Heart right ventricle (tissue), 16 donors: ENCODE data around the gene CDA. TPM values are rescaled to one million over a fixed set of nuclear protein-coding genes. Genes with fewer than 3 reads are reported as not detected.

Experiments used
- ATAC-seq, 8 donors: fragments of 200-7000 bp; cut with Tn5 transposase; one replicate each; pipeline ENCODE4 v1.9.1; 2020; ENCODE audit warnings: mild to moderate bottlenecking in 8 of 8, moderate library complexity in 8 of 8, moderate number of reproducible peaks in 1 of 8
- DNase-seq, 2 donors: peaks; one replicate each; pipeline ENCODE4 v3.0.0-alpha.2; 2020
- H3K27ac ChIP-seq, 10 donors: fragments of 200-600 bp; sonication (generic) in 2 of 10; one replicate each; pipeline versions ENCODE4 v1.5.0 to v1.8.0; 2020 to 2022; ENCODE audit warnings: mild to moderate bottlenecking in 3 of 10
- H3K27me3 ChIP-seq, 7 donors: fragments of 200-600 bp; one replicate each; pipeline ENCODE4 v1.8.0; 2021 to 2022; ENCODE audit warnings: mild to moderate bottlenecking in 2 of 7
- H3K36me3 ChIP-seq, 9 donors: fragments of 200-600 bp; sonication (generic) in 1 of 9; one replicate each; pipeline versions ENCODE4 v1.5.0 to v1.8.0; 2020 to 2022; ENCODE audit warnings: mild to moderate bottlenecking in 2 of 9
- H3K4me1 ChIP-seq, 9 donors: fragments of 200-600 bp; sonication (generic) in 1 of 9; one replicate each; pipeline versions ENCODE4 v1.5.0 to v1.8.0; 2020 to 2022; ENCODE audit warnings: mild to moderate bottlenecking in 4 of 9
- H3K4me3 ChIP-seq, 10 donors: fragments of 200-600 bp; sonication (generic) in 2 of 10; one replicate each; pipeline versions ENCODE4 v1.5.0 to v1.8.0; 2020 to 2022; ENCODE audit warnings: mild to moderate bottlenecking in 7 of 10, moderate library complexity in 2 of 10
- H3K9me3 ChIP-seq, 11 donors: fragments of 200-600 bp in 10 of 11; sonication (generic) in 2 of 11; one replicate each; pipeline versions ENCODE4 v1.5.0 to v1.8.0; 2013 to 2022; ENCODE audit warnings: mild to moderate bottlenecking in 2 of 11, control low read depth in 1 of 11, moderate library complexity in 1 of 11
- CTCF ChIP-seq, 9 donors: fragments of 200-600 bp; sonication (generic) in 2 of 9; IDR thresholded peaks; one replicate each; pipeline versions ENCODE4 v1.5.0 to v1.8.0; 2021 to 2022; ENCODE audit warnings: antibody characterized with exemption in 9 of 9, mild to moderate bottlenecking in 5 of 9, moderate library complexity in 1 of 9
- WGBS, 2 donors: extraction: QIAGEN DNeasy Blood & Tissue Kit; methylation state at CpG; one replicate each; pipeline ENCODE4 v1.1.7; 2013; ENCODE audit warnings: inconsistent platforms in 1 of 2; 5-methylcytosine and 5-hydroxymethylcytosine counted together
- intact Hi-C, 10 donors: fragments of 100-400 bp; cut with DNase I; formaldehyde crosslinking; loops; one replicate each; pipeline versions ENCODE4 v1.11.1 to v1.14.2; 2022
- polyA plus RNA-seq, 2 donors: library from polyadenylated mRNA; stranded (reverse); fragments of 200-250 nt; gene quantifications; one replicate each; pipeline ENCODE4 v1.2.3, GENCODE V29; 2013
- total RNA-seq, 10 donors: library from RNA; stranded (reverse); fragmentation: NEBNext Ultra II Directional in 3 of 10; extraction: Animal tissue kit (Norgen Biotek cat#: 25700) in 3 of 10; gene quantifications; one replicate each; pipeline versions ENCODE4 v1.2.1 to v1.2.4, GENCODE V29; 2021 to 2023
- donor health status: Arrhythmogenic right ventricular cardiomyopathy.
- donor health status: ischemic (EF 13 %, LVEDD 7.1; RV severe dilation, severe dysfunction).
- donor health status: healthy with polysubstance abuse.
- donor health status: DM: no; HTN: yes; CAD: no.
- donor health status: DM: no; HTN: no; CAD: no.
- donor health status: ischemic (EF 25% LVEDD 6.9; RV normal size, moderate dysfunction).
- donor health status: ischemic (EF 25% LVEDD 5.7; RV mildly dilated, moderate dysfunction).
- donor health status: healthy.
- donor health status: DM: yes; HTN: yes; CAD: no.
- donor health status: Ischemic cardiomyopathy.
- donor health status: ischemic (EF 35%, LVEDD 5.7; RV mildly dilated, moderate dysfunction).
- donor health status: nonischemic (EF 11% LVEDD 7.7; RV severe dilation, severe dysfunction).
- donor health status: DM: yes; HTN: yes; CAD: no.
- donor health status: PGD.
- donor health status: ischemic (EF 29% LVEDD 5.4; RV normal size, mild dysfunction).
- donor health status: nonischemic (EF 23%, LVEDD 6.1; RV moderate dilation, normal function).

Gene CDA
- total and polyA plus RNA-seq, 12 donors, result 0.93 to 10.3 (median 3.0) TPM

- H3K27me3 ChIP-seq, result peaks cover 0 to 89% (median 29%) of the 10 kb centered on the region in 7 donors
- H3K4me3 ChIP-seq, result peak within 1 kb of the TSS; percentile 32 to 62 (median 55)
- intact Hi-C loops, result no loop called here
- no peaks in the 10 kb centered on the region for H3K9me3 ChIP-seq
- DNase-seq (peak; percentile 84 to 86), ATAC-seq (peak; percentile 92 to 95 (median 94))
- no peaks in the 10 kb centered on the region for H3K36me3 ChIP-seq
- H3K27ac ChIP-seq, result peak within 1 kb of the TSS; percentile 35 to 88 (median 68)
- H3K4me1 ChIP-seq, result peaks cover 5 to 48% (median 28%) of the 10 kb centered on the region in 9 donors
- TF ChIP-seq CTCF (IDR thresholded peaks at IDR 0.05), result no peak
- WGBS, 2 donors, result 4% methylated on average over 47 of the region's 47 CpGs
Measured at GRCh38 chr1:20551945-20552727, 36.8 kb upstream of the CDA start, which contains the start of gene FAM43B. Gene FAM43B (plus strand): TSS chr1:20552573. CDS start chr1:20552974, 401 bp downstream.

- Histone ChIP-seq H3K36me3 (no peaks in the 10 kb centered on the region), H3K4me1 (peaks cover 5 to 53% (median 28%) of the 10 kb centered on the region in 9 donors), H3K27me3 (peaks cover 0 to 81% (median 29%) of the 10 kb centered on the region in 7 donors), H3K9me3 (no peaks in the 10 kb centered on the region), H3K4me3 (peak overlapping the region; percentile 32 to 62 (median 55)), H3K27ac (peak overlapping the region in 8 of 10 donors; percentile 64 to 88 (median 72))
- TF ChIP-seq CTCF (IDR thresholded peaks at IDR 0.05), result no peak
- ATAC-seq, result peak; percentile 5 to 58 (median 11)
- WGBS, 2 donors, result 1 to 2% methylated on average over 74 to 82 of the region's 82 CpGs
- no peak for DNase-seq
- intact Hi-C loops, result no loop called here
Measured at GRCh38 chr1:20552728-20553445, 36.0 kb upstream of the CDA start.

- peaks cover 5 to 61% (median 28%) of the 10 kb centered on the region in 9 donors for H3K4me1 ChIP-seq
- ATAC-seq, result peak in 3 of 8 donors; percentile 10 to 42 (median 32)
Measured at GRCh38 chr1:20555025-20555757, 33.7 kb upstream of the CDA start.

More at GRCh38 chr1:20555025-20555757, 33.7 kb upstream of the CDA start:
- intact Hi-C loops, result no loop called here
- Histone ChIP-seq H3K27ac (peak overlapping the region in 6 of 10 donors; percentile 39 to 79 (median 65)), H3K4me3 (peak overlapping the region in 4 of 10 donors; percentile 56 to 62 (median 60)), H3K36me3 (no peaks in the 10 kb centered on the region), H3K9me3 (no peaks in the 10 kb centered on the region), H3K27me3 (peaks cover 0 to 59% (median 29%) of the 10 kb centered on the region in 7 donors)
- peak in 1 of 2 donors; percentile 50 for DNase-seq
- WGBS, 2 donors, result 36 to 38% methylated on average over 7 of the region's 7 CpGs
- no peak for TF ChIP-seq CTCF (IDR thresholded peaks at IDR 0.05)
